GM18519 (cell line): Measurements from ENCODE around the gene SEPTIN3.

Source experiments
- ATAC-seq: cut with Tn5 transposase; IDR thresholded peaks from one replicate; pipeline ENCODE4 v1.9.1; 2021; ENCODE audit warnings: mild to moderate bottlenecking, moderate library complexity; ENCODE audit not compliant: unreplicated experiment, low FRiP score

Gene SEPTIN3

DNA sequence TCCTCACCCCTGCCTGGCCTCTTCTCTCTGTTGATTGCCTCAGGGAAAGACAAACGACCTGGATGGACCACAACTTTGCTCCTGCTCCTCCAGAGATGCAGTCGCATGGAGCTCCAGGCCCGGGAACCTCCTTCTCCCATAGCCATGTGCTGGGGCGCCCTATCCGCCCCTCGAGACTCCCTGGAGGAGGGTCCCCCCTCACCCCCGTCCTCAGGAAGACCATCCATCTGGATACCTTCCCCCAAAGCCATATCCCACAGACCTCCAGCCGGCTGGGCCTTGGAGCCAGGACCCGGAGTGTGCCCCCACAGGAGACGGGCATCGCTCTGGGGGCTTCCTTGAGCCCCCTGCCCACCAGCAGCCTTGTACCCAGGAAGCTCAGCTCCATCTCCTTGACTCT is 2.2 kb downstream of the SEPTIN3 start:
- no peak for ATAC-seq

DNA sequence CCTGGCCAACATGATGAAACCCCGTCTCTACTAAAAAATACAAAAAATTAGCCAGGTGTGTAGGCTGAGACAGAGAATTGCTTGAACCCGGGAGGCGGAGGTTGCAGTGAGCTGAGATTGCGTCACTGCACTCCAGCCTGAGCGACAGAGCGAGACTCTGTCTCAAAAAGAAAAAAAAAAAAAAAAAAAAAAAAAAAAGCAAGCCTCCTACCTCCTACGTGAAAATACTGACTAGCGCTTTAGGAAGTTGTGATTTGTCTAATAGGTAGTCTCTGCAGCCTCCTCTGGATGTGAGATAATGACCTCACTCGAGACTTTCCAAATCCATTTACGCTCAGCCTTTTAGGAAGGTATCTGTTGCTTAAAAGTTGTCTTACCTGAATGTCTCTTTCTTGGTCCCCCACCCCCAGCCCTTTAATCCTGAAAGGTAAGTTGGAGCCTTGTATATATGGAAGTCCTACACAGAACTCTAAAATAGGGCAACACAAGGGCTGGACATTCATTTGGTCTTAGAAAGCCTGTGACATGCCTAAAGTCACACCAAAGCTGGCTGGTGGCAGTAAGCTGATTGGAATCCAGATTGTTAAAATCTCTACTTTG is 5.5 kb downstream of the SEPTIN3 start:
- no peak for ATAC-seq

DNA sequence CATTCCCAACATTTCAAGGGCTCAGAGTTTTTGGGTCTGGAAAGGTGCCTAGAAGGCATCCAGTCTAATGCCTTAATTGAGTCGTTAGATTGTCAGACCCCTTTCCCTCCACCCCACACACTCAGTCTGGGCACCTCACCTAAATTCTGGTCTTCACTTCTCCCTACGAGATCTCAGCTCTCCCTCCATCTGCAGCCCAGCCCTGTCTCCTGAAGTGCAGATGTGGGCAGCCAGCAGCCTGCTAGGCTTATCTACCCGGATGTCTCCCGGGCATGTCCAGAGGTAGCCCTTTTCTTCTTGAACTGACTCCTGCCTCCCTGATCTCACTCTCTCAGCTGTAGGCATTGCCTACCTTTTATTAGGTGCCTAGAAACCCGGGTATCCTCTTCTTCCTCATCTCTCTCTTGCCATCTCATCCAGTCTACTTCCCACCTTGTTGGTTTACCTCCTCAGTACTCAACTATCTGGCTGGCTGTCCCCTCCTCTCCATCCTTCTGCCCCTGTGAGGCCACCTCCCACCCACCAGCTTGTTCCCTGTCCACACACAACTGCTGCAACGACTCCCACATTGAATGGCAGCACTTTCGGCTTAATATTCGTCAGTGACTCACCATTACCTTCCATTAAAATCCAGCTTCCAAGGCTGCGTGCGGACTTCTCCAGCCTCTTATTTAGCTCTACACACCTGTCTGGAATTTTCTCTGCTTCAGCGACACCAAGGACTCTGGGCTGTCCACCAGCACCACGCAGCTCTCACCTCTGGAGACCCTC is 6.2 kb downstream of the SEPTIN3 start:
- ATAC-seq, result no peak

DNA sequence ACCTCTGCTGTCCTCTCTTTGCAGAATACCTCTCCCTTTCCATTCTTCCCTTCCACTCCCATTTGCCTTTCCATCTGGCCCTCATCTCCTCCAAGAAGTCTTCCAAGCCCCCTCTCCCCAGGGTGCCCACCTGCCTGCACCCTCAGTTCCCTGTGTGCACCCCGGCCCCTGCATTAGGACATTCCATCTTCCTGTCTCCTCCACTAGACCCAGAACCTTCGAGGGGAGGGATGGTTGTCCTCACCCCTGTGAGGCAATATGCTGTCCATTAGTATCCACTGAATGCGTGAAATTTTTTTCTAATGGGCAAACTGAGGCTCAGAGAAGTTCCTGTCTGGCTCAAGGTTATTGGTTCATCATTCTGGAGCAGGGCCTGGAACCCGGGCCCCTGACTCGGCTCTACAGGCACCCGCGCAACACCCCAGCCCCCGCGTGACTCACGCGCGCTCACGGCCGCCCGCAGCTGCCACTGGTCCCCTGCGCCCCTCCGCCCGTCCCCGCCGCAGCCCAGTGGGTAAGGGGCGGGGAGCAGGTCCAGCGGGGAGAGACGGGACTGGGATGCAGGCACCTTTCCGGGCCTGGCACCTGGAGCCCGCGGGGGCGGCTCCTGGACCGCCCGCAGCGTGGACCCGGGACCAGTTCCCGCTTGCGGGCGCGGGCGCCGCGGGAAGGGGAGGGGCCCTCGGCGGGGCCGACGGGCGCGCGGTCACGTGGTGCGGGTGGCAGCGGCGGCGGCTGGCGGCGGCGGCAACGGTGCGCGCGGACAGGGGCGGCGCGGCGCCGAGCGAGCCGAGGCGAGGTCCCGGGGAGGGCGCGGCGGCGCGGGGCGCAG is 7.0 kb downstream of the SEPTIN3 start:
- ATAC-seq, result no peak

DNA sequence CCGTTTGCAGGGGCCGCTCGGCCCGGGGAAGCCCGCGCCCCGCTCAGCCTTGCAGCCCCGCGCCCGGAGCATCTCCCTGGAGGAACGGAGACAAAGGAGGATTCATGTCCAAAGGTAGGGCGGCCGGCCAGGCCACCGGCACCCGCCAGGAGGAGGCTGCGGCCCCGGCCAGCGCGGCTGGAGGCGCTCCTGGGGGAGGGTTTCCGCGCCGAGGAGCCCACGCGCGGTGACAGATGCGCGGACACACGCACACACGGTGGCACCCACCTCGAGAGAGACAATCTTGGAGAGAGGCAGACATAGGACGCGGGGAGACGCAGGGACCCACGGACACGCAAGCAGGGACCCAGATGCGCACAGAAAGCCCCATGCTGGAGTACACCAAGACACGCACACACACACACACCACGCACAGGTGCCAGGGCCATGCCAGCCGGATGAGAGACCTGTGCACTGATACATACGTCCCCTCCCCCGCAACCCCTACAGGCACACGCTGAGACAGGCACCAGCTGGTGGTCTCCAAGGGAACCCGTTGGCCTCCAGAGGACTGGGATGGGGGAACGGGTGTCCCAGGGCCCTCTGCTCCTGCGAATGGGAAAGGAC is 7.8 kb downstream of the SEPTIN3 start:
- no peak for ATAC-seq

DNA sequence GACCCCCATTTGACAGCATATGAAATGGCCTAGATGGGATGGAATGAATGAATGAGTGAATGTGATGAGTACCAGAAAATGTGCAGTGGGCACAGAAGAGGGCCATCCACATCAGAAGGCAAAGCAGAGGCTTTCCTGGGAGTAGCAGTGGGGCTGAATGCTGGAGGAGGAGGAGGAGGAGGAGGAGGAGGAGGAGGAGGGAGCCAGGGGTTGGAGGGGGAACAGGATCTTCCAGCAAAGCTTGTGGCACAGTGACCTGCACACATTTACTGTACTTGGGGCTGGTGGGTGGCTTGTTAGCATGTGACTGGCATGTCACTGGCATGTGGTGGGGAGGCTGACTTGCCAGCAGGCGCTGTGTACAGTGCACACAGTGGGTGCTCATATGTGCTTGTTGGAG is 9.5 kb downstream of the SEPTIN3 start:
- ATAC-seq, result no peak

DNA sequence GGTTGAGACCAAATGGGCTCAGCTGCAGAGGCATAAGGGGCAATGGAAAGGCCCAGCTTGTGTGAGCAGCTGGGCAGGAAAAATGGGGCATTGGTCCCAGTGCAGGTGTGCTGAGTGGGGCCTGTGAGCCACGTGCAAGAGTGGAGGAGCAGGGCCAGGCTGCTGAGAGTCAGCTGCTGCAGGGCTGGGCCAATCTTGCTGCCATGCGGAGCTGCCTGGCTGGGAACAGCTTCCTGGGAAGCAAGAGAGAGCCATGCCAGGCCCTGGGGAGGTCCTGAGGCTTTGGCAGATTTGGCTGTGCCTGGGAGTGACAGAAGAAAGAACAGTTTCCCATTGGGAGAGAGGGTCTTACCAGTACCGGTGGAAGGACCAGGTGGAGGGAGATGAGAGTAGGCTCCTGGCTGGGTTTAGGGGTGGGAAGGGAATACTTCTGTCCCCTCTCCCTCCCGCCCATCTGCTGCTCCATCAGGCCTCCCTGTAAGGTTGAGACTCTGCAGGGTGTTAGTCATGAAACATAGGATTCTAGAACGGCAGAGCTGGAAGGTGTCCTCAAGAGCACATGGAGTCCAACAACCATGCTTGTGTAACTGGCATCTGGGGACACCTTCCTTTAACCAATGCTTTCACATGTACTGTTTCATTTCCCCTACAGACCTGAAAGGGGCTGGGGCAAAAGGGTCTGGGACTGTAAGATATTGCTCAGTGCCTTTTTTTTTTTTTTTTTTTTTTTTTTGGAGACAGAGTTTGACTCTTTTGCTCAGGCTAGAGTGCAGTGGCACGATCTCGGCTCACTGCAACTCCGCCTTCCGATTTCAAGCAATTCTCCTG is 10.4 kb downstream of the SEPTIN3 start:
- no peak for ATAC-seq

DNA sequence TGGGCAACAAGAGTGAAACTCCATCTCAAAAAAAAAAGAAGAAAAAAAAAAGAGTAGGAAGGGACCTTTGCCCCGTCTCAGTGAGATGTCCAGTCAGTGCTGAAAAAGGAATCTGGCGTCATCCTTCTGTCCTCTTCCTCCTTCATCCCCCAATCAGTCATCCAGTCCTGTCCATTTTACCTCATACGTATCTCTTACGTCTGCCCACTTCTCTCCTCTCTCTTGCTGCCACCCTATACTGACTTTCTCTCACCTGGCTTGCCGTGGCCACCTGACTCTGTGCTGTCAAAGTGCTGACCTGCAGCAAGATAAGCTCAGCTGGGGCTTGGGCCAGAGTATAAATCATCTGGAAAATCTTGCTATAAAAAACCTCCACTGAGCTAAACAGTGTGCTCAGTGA is 13.6 kb downstream of the SEPTIN3 start:
- no peak for ATAC-seq

DNA sequence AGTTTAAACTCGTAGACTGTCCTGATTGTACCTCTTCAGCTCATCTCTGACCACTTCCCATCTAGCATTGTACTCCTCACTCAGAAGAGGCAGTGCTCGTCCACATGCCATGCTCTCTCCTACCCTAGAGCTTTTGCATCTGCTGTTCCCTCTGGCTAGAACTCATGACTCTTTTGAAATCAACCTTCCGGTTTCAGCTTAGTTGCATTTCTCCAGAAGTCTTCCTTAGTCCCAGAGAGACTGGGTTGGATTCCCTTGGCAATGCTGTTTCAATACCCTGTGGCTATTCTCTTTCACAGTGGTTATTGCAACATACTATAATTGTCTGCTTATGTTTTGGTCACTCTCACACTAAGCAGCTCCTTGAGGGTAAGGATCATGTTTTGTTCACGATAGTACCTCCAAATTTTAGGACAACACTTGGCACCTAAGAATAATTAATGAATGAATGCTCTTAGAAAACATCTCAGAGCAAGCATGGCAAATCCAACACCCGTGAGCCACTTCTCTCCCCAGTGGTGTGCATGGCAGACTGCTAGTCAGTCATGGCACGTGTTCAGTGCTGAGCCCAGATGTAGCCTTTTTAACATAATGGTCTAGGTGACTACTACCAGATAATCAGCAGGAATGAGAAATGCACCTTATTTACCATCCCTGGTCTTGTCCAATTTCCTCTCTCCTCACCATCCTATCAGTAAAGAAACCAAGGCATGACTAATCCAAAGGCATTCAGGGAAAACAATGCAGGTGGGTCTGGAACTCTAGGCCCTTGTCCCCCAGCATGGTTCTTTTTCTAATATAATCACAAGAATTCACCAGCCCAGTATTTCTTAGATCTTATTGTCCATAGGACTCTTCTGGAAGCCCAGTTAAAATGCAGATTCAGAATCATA is 14.5 kb downstream of the SEPTIN3 start:
- no peak for ATAC-seq

DNA sequence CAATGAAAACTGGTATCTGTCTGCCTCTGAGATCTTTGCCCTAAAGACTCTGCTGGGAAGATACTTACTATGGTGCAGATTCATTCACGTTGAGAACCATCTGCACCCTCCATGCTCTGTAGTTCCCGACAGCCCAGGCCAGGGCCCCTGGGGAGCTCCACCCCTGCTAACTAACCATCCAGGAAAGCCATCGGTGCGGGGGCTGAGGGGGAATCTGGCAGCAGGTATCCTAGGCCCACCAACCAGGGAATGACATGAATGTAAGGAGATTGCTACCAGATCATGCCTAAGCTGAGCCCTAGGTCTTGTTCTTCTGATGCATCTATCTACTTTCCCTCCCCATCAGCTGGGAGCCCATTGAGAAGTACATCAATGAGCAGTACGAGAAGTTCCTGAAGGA is 18.0 kb downstream of the SEPTIN3 start:
- no peak for ATAC-seq

DNA sequence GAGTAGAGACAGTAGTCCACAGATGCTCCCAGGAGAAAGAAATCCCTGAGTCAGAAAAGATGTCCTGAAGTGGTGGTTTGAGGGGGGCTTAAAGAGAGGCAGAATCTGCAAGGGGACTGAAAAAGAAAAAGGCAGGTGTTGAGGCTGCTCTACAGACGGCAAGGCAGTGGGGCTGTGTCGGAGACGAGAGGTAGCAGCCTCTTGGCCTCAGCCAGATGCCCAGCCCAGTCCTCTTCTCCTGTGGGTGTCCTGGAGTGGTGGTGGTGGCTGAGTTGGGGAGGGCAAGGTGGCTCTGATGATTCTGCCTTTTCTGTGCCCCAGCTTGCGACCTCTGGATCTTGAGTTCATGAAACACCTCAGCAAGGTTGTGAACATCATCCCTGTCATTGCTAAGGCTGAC is 20.0 kb downstream of the SEPTIN3 start:
- no peak for ATAC-seq

DNA sequence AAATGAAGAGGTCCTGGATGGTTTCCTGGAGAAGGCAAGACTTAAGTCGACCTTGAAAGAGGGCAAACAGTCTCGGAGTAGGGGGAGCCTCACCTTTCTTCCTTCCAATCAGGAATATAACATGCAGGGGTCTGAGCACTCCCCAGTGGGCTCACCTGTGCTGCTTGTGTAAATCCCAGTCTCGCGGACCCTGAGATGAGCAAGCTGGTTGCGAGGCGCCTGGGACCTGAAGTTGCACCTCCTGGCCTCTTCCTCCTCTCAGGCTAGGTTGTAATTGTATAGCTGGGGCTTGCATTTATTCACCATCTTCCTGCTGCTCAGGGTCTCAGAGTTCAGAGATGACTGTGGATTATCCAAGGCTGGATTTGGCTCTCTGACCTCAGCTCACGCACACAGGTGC is 21.9 kb downstream of the SEPTIN3 start:
- no peak for ATAC-seq

DNA sequence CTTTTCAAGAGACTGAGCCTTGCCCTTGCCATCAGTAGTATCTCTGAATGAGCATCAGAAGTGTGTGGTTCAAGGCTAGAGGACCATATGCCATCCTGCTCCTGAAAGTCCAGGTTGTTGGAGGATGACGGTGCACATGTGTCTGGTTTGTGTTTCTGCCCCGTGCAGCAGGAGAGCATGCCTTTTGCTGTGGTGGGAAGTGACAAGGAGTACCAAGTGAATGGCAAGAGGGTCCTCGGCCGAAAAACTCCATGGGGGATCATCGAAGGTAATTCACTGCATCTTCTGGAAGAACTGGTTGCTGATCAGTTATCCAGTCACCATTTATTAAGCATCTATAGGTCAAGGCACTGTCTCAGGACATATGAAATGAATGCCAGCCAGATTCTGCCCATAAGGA is 23.3 kb downstream of the SEPTIN3 start:
- ATAC-seq, result no peak

DNA sequence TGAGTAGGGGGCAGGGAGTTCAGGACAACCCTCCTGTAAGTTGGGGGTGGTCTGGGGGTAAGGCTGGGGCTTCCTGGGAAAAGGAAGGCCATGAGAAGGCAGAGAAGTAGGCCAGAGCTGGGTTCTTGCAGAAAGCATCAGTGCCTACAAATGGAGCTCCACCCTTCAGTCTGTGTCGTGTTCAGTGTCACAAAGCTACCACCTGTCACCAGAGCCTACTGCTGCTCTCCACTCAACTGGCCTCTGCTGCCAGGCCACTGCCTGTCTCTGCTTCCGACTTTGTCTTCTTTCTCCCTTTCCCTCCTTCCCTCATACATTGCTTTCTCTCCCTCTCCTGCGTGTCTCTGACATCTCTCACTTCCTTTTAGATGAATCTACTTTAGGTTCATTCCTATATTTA is 26.0 kb downstream of the SEPTIN3 start:
- ATAC-seq, result no peak

DNA sequence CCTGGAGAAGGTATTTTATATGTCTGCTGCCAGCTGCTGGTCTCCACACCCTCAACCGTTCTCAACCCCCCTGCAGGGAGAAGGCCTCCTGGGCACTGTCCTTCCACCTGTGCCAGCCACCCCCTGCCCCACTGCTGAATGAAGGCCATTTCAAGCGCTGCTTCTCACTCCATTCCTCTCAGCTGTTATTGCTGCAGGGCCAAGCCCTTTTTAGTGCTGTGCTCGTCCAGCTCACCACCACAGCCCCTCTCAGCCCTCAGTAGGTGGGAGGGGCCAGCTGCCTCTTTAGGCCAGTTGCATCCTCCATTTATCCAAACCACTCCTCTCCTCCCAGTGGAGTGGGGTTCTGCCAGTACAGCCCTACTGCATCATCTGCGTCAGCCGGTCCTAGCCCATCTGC is 27.6 kb downstream of the SEPTIN3 start:
- ATAC-seq, result no peak

DNA sequence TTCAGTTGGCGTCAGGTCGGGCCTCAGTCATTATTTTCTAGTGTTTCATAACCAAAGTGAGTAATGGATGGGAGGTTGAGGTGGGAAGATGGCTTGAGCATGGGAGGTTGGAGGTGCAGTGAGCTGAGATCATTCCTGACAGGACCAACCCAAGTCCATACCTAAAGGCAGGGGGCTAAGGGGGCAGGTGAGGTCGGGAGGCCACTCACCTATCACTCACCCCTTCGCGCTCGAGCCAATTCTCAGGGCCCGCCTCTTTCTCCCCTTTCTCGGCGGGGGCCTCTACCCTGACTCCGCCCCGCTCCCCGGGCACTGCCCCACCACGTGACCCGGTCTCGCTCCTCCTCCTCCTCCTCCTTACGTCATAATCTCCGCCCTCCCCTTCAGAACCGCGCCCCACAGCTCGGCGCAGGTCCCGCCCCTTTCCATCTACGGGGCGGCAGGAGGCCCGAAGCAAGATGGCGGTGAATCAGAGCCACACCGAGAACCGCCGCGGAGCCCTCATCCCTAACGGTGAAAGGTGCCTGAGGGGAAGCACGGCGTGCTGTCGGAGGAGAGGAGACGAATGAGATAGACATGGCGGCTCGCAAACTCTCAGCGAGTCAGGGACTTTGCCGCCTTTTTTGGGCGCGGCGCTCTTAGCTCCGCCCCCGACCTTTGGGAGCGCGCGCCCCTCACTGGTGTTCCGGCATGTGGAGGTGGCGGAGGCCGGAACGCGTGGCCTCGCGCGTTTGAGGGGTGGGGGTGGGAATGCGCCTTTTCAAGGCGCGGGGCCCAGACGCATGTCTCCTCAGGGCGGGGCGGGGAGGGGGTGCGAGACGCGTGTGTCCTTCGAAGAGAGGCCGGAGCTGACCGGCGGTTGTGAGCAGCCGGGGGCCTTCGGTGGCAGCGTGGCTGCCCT is 29.4 kb downstream of the SEPTIN3 start, which contains the start of gene WBP2NL:
Gene WBP2NL (plus strand): TSS at position 428 of the 901 bp plus-strand sequence. CDS start 31 bp downstream, at position 459.
- ATAC-seq, result no peak

DNA sequence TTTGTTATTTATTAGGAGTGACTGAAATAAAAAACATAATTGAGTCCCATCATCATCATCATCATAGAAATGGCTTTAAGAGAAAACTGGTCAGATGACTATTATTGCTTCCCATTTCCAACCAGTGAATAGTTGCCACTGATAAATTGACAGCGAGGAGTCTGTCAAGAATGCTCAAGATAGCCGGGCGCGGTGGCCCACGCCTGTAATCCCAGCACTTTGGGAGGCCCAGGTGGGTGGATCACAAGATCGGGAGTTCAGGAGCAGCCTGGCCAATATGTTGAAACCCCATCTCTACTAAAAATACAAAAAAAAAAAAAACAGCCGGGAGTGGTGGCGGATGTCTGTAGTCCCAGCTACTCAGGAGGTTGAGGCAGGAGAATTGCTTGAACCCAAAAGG is 31.2 kb downstream of the SEPTIN3 start:
- ATAC-seq, result no peak

DNA sequence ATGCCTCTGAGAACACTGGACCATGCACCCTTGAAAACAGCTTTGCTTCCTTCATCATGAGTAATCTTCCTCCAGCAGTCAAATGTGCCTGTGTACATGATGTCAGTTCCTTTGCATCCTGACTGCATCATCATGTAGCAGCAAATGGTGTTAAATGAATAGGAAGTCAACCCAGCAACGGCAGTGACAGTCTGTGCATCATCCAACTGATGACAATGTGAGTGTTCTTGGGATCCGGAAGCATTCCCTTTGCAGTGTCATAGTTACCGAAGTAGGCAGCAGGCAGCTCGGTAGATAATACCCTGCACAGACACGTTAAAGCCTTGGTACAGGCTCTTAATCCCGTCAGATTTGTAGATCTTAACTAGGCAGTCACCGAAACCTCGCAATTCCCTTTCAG is 31.9 kb downstream of the SEPTIN3 start:
- ATAC-seq, result no peak
